ENCODE results near the gene CCDC24. TPM values are rescaled to one million over a fixed set of nuclear protein-coding genes. Genes with fewer than 3 reads are reported as not detected.

Gene CCDC24
- total and polyA plus RNA-seq, 2 of the 13 experiments (the other 11 are each of a cell fraction or from before 2014, with no cell fraction given): 1.4 to 2.9 TPM

DNA sequence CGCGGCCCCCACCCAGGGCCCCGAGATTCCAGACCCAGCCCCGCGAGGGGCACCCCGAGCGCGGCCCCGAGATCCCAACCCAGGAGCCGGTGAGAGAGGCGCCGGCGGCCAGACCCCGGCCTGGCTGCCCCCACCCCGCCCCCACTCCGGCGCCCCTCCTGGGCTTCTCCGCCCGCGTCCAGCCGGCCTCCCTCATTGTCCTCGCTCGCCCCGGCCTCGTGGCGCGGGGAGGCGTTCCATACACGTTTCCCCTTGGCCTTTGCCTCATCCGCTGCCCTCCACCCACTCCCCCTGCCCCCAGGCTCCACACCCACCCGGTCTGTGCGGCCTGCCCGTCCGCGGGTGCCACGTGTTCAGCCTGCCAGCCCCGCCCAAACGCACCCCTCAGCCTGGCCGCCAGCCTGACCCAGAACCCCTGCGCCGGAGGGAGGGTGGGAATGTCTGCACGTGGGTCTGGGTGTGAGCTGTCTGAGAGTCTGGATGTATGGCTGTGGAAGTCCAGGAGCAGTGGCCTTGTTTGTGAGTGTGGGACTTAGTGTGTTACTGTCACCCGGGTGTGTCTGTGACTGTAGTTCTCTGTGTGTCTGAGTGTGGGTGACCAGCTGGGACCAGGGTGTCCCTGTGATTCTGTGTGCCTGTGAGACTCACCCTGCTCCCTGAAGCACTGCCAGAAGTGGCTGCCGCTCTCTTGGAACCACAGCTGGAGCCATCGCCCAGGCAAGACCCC lies 11.7 kb upstream of the CCDC24 start (continued):
- TF ChIP-seq ZUFSP (CRISPR knock-in tag; IDR thresholded peaks at IDR 0.05; ENCODE audit: borderline replicate concordance) (no peak), KDM2A (CRISPR knock-in tag; IDR thresholded peaks at IDR 0.05; ENCODE audit: borderline replicate concordance, low read depth) (peak; percentile 74), ZSCAN25 (CRISPR knock-in tag; IDR thresholded peaks at IDR 0.05) (peak; percentile 87; the same call in 1 of the 2 replicates), ZNF274 (CRISPR knock-in tag; IDR thresholded peaks at IDR 0.05) (peak; percentile 51; the same call in 1 of the 2 replicates), ZNF768 (CRISPR knock-in tag; IDR thresholded peaks at IDR 0.05) (peak; percentile 20; the same call in 1 of the 2 replicates), ZNF552 (CRISPR knock-in tag; IDR thresholded peaks at IDR 0.05; ENCODE audit: borderline replicate concordance) (no peak), ZNF646 (CRISPR knock-in tag; IDR thresholded peaks at IDR 0.05) (no peak), ZBTB26 (CRISPR knock-in tag; IDR thresholded peaks at IDR 0.05; ENCODE audit: borderline replicate concordance) (peak; percentile 61; the same call in 1 of the 2 replicates), ZNF891 (CRISPR knock-in tag; IDR thresholded peaks at IDR 0.05) (0 out of 2 replicates have a peak, but pooled peaks have one; percentile 58), KLF16 (CRISPR knock-in tag; IDR thresholded peaks at IDR 0.05) (peak; percentile 20 to 41; a peak in 1 of 4 replicates), ZBTB14 (CRISPR knock-in tag; IDR thresholded peaks at IDR 0.05) (peak; percentile 65; the same call in 1 of the 2 replicates), ZFP41 (CRISPR knock-in tag; IDR thresholded peaks at IDR 0.05; ENCODE audit: borderline replicate concordance) (no peak)
- TF ChIP-seq, protein P1, sequence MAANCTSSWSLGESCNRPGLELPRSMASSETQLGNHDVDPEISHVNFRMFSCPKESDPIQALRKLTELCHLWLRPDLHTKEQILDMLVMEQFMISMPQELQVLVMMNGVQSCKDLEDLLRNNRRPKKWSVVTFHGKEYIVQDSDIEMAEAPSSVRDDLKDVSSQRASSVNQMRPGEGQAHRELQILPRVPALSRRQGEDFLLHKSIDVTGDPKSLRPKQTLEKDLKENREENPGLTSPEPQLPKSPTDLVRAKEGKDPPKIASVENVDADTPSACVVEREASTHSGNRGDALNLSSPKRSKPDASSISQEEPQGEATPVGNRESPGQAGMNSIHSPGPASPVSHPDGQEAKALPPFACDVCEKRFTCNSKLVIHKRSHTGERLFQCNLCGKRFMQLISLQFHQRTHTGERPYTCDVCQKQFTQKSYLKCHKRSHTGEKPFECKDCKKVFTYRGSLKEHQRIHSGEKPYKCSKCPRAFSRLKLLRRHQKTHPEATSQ (CRISPR knock-in tag; IDR thresholded peaks at IDR 0.05; ENCODE audit: borderline replicate concordance): no peak

All from HepG2 (cell line).